Natural killer cell (primary cell): ENCODE data around the gene WDR18. TPM values are rescaled to one million over a fixed set of nuclear protein-coding genes. Genes with fewer than 3 reads are reported as not detected.

Source experiments
- ATAC-seq, 3 donors: fragments of 150-1000 bp in 2 of 3; fragments of 200-7000 bp in 1 of 3; cut with Tn5 transposase; 1 replicate in 1 of 3; 2 replicates in 2 of 3; pipeline ENCODE4 v1.10.0; 2021; ENCODE audit warnings: mild to moderate bottlenecking in 2 of 3, moderate library complexity in 2 of 3
- DNase-seq, 2 donors: peaks; one replicate each; pipeline versions ENCODE4 v3.0.0 to v3.0.0-alpha.2; 2013 to 2021; ENCODE audit warnings: mixed read lengths in 1 of 2
- H3K27ac ChIP-seq: one replicate; pipeline ENCODE4 v1.5.1; 2013; ENCODE audit warnings: mild to moderate bottlenecking, low read length
- H3K27me3 ChIP-seq: one replicate; pipeline ENCODE4 v1.6.1; 2013; ENCODE audit warnings: low read length; ENCODE audit not compliant: control insufficient read depth, insufficient read depth
- H3K36me3 ChIP-seq: one replicate; pipeline ENCODE4 v1.6.1; 2013; ENCODE audit warnings: low read length; ENCODE audit not compliant: control insufficient read depth, insufficient read depth
- H3K4me1 ChIP-seq: one replicate; pipeline ENCODE4 v1.6.1; 2013; ENCODE audit warnings: low read length; ENCODE audit not compliant: control insufficient read depth, insufficient read depth
- H3K4me3 ChIP-seq: one replicate; pipeline ENCODE4 v1.5.1; 2013; ENCODE audit warnings: low read length
- H3K9me3 ChIP-seq: one replicate; pipeline ENCODE4 v1.6.1; 2013; ENCODE audit warnings: low read length; ENCODE audit not compliant: control insufficient read depth, insufficient read depth
- H3K27ac Mint-ChIP-seq, 2 donors: one replicate each; pipeline ENCODE4 v1.8.0; 2022; ENCODE audit warnings: mild to moderate bottlenecking in 2 of 2, mixed read lengths in 2 of 2, moderate library complexity in 1 of 2
- H3K27me3 Mint-ChIP-seq, 2 donors: one replicate each; pipeline ENCODE4 v1.8.0; 2022; ENCODE audit warnings: low read depth in 2 of 2, mixed read lengths in 2 of 2
- H3K36me3 Mint-ChIP-seq: one replicate; pipeline ENCODE4 v1.8.0; 2022; ENCODE audit warnings: mixed read lengths
- H3K4me1 Mint-ChIP-seq, 2 donors: one replicate each; pipeline ENCODE4 v1.8.0; 2022; ENCODE audit warnings: mixed read lengths in 2 of 2
- H3K4me3 Mint-ChIP-seq: one replicate; pipeline ENCODE4 v1.8.0; 2022; ENCODE audit warnings: mild to moderate bottlenecking, moderate library complexity, mixed read lengths
- H3K9me3 Mint-ChIP-seq, 2 donors: one replicate each; pipeline ENCODE4 v1.8.0; 2022; ENCODE audit warnings: mixed read lengths in 2 of 2
- CTCF ChIP-seq: fragments of 200-600 bp; IDR thresholded peaks from one replicate; pipeline ENCODE4 v1.8.0; 2022; ENCODE audit warnings: antibody characterized with exemption
- WGBS: methylation state at CpG from one replicate; pipeline ENCODE4 v1.1.7; 2013; ENCODE audit warnings: missing lambda C conversion rate; ENCODE audit not compliant: insufficient coverage; 5-methylcytosine and 5-hydroxymethylcytosine counted together
- intact Hi-C: fragments of 100-400 bp; cut with micrococcal nuclease; formaldehyde crosslinking; loops from one replicate; pipeline ENCODE4 v1.14.2; 2022
- total RNA-seq, 4 donors: library from RNA; stranded (reverse); fragments of 120-200 nt in 1 of 4; gene quantifications; one replicate each; pipeline versions ENCODE4 v1.2.3 to v1.2.4, GENCODE V29; 2013 to 2022

The WDR18 gene
- total RNA-seq, 3 donors from 2014 or later (not counting 1 experiment from before 2014, with no cell fraction given) = 17.5 to 25.4 (median 22.7) TPM

DNA sequence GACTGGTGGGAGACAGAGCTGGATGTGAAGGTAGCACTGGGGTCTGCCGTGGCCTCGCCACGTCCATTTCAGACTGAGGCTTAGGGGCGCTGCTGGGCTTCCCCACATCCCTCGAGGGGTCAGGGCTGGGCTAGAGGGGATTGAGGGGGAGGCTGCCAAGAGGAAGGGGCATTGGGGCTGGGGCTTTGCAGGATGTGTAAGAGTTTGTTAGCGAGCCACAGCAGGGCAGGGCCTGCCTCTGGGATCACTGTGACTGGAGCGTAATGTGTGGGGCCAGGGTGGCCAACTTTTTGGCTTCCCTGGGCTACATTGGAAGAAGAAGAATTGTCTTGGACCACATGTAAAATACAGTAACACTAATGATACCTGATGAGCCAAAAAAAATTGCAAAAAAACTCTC lies 44.2 kb upstream of the WDR18 start:
- Histone ChIP-seq H3K27me3 (no peaks in the 10 kb centered on the region), H3K4me3 (no peak overlapping the region), H3K27ac (no peak overlapping the region), H3K4me1 (peaks cover 41% of the 10 kb centered on the region), H3K36me3 (no peaks in the 10 kb centered on the region), H3K9me3 (peaks cover 2% of the 10 kb centered on the region)
- Mint-ChIP-seq H3K27me3 (peaks cover 0 to 3% of the 10 kb centered on the region in 2 donors), H3K4me3 (peak overlapping the region; percentile 89), H3K4me1 (peaks cover 23 to 26% of the 10 kb centered on the region in 2 donors), H3K36me3 (no peaks in the 10 kb centered on the region), H3K9me3 (no peaks in the 10 kb centered on the region), H3K27ac (peak overlapping the region; percentile 31 to 90)
- intact Hi-C loops = no loop called here
- WGBS = 98% methylated on average over 7 of the region's 7 CpGs
- ATAC-seq = no peak
- DNase-seq = no peak
- no peak for TF ChIP-seq CTCF

- DNase-seq (peak; percentile 72 to 91), ATAC-seq (peak; percentile 79 to 86 (median 83))
- no peak for TF ChIP-seq CTCF
- intact Hi-C loops = no loop called here
- H3K36me3 ChIP-seq = no peaks in the 10 kb centered on the region
- no peaks in the 10 kb centered on the region for H3K27me3 ChIP-seq
- peaks cover 2% of the 10 kb centered on the region for H3K9me3 ChIP-seq
- peak overlapping the region; percentile 38 for H3K4me3 ChIP-seq
- Mint-ChIP-seq H3K4me1 (peaks cover 23 to 26% of the 10 kb centered on the region in 2 donors), H3K27ac (peak overlapping the region; percentile 31 to 90), H3K36me3 (no peaks in the 10 kb centered on the region), H3K9me3 (no peaks in the 10 kb centered on the region), H3K4me3 (peak overlapping the region; percentile 89), H3K27me3 (peaks cover 0 to 3% of the 10 kb centered on the region in 2 donors)
- H3K4me1 ChIP-seq = peaks cover 36% of the 10 kb centered on the region
- peak overlapping the region; percentile 54 for H3K27ac ChIP-seq
- 4% methylated on average over 64 of the region's 64 CpGs for WGBS
These were observed 43.4 kb upstream of the WDR18 start for GRCh38 chr19:940591-941291.

GRCh38 chr19:941292-942132 lies 42.6 kb upstream of the WDR18 start:
- H3K4me3 ChIP-seq = peak overlapping the region; percentile 38
- Mint-ChIP-seq H3K27ac (peak overlapping the region; percentile 21 to 66), H3K4me3 (peak overlapping the region; percentile 68), H3K36me3 (no peaks in the 10 kb centered on the region), H3K27me3 (peaks cover 0 to 3% of the 10 kb centered on the region in 2 donors), H3K9me3 (no peaks in the 10 kb centered on the region), H3K4me1 (peaks cover 23 to 26% of the 10 kb centered on the region in 2 donors)
- 73% methylated on average over 45 of the region's 45 CpGs for WGBS
- H3K4me1 ChIP-seq = peaks cover 36% of the 10 kb centered on the region
- TF ChIP-seq CTCF = no peak
- intact Hi-C loops = no loop called here
- no peak overlapping the region for H3K27ac ChIP-seq
- DNase-seq (peak in 1 of 2 donors; percentile 29), ATAC-seq (peak in 2 of 3 donors; percentile 11 to 28)
- no peaks in the 10 kb centered on the region for H3K27me3 ChIP-seq
- H3K9me3 ChIP-seq = peaks cover 2% of the 10 kb centered on the region
- H3K36me3 ChIP-seq = no peaks in the 10 kb centered on the region
